Measurements from ENCODE around the gene RBFOX2. TPM values are rescaled to one million over a fixed set of nuclear protein-coding genes. Genes with fewer than 3 reads are reported as not detected.

RBFOX2 gene
- total and polyA plus RNA-seq, 2 of the 8 experiments (the other 6 are each of a cell fraction or from before 2014, with no cell fraction given), result 121 to 122 TPM

GRCh38 chr22:36026741-36027140, 1.9 kb downstream of the RBFOX2 start:
- H2BK20ac ChIP-seq (ENCODE audit: low read length), result no peak overlapping the region
- no peak for FAIRE-seq
- peak overlapping the region; percentile 88 for H3K4me2 ChIP-seq (ENCODE audit: insufficient read depth in 1 of 2, low read depth in 2 of 2, low read length in 2 of 2)
- H4K20me1 ChIP-seq (replicated peaks in 1 of 2; ENCODE audit: control insufficient read depth in 1 of 2, insufficient read depth in 2 of 2, low read length in 2 of 2), result no peaks in the 10 kb centered on the region
- H3K79me2 ChIP-seq (ENCODE audit: control insufficient read depth in 1 of 2, insufficient read depth in 2 of 2, low read length in 2 of 2), result peaks cover 7 to 59% of the 10 kb centered on the region in 2 experiments; a peak in 3 of 4 replicates
- no peak overlapping the region for H2BK12ac ChIP-seq (ENCODE audit: low read depth, low read length)
- H3K36me3 ChIP-seq (ENCODE audit: control insufficient read depth in 2 of 4, insufficient read depth in 4 of 4, low read length in 3 of 4), result no peaks in the 10 kb centered on the region
- H3K9ac ChIP-seq (replicated peaks in 1 of 4; ENCODE audit: extremely low read depth in 1 of 4, low read depth in 3 of 4, low read length in 3 of 4), result peak overlapping the region in 1 of 4 experiments; percentile 19; a peak in 1 of 7 replicates
- H3K23ac ChIP-seq (ENCODE audit: insufficient read length), result no peak overlapping the region
- peaks cover 8% of the 10 kb centered on the region for H3K23me2 ChIP-seq (ENCODE audit: low read depth, low read length)
- H3K4ac ChIP-seq (replicated peaks; ENCODE audit: insufficient read length, low read depth, low read length), result no peak overlapping the region
- peak overlapping the region; percentile 87 to 95 (median 92); a peak in 5 of 8 replicates for H3K4me3 ChIP-seq (ENCODE audit: extremely low read depth in 1 of 4, insufficient read depth in 2 of 4, low read depth in 3 of 4, low read length in 4 of 4)
- no peaks in the 10 kb centered on the region for H3K27me3 ChIP-seq (replicated peaks in 1 of 4; ENCODE audit: control insufficient read depth in 3 of 4, extremely low read depth in 1 of 4, insufficient read depth in 3 of 4, low read length in 3 of 4)
- no peak overlapping the region for H2BK120ac ChIP-seq (replicated peaks; ENCODE audit: low read depth, low read length)
- no peak overlapping the region for H3K18ac ChIP-seq (ENCODE audit: extremely low read depth, low read length)
- no peak overlapping the region for H3K27ac ChIP-seq (ENCODE audit: low read depth, low read length)
- no peak overlapping the region for H4K91ac ChIP-seq (replicated peaks; ENCODE audit: insufficient read length, low read length)
- no peak overlapping the region for H4K5ac ChIP-seq (ENCODE audit: insufficient read length, low read depth, low read length)
- no peak overlapping the region for H2BK5ac ChIP-seq (ENCODE audit: low read depth, low read length)
- H4K8ac ChIP-seq (ENCODE audit: extremely low read depth, insufficient read depth, low read length), result no peak overlapping the region
- ChIA-PET POLR2A (ENCODE audit: partially characterized antibody) (interaction anchor here (1.2 to 3.9 kb wide), 8 partner anchors 10 to 96 kb away, joined by 3 to 44 read pairs (median 4); no protein-coding TSS in a partner anchor), CTCF (ENCODE audit: partially characterized antibody) (interaction anchor here (1.1 to 7.3 kb wide), 6 partner anchors 12 to 115 kb away, joined by 3 to 47 read pairs (median 4); no protein-coding TSS in a partner anchor)
- H2AK5ac ChIP-seq (ENCODE audit: low read depth, low read length), result no peak overlapping the region
- H3K79me1 ChIP-seq (ENCODE audit: low read depth, low read length), result peaks cover under 1% of the 10 kb centered on the region; the same call in 1 of the 2 replicates
- no peak overlapping the region for H3K14ac ChIP-seq (ENCODE audit: insufficient read length)
- H3K4me1 ChIP-seq (replicated peaks in 1 of 4; ENCODE audit: control insufficient read depth in 3 of 4, insufficient read depth in 4 of 4, low read length in 3 of 4), result peaks cover 0 to 9% (median 6%) of the 10 kb centered on the region in 4 experiments; a peak in 5 of 7 replicates
- no peak overlapping the region for H2BK15ac ChIP-seq (ENCODE audit: low read length)
- H3K56ac ChIP-seq (replicated peaks; ENCODE audit: insufficient read length, low read depth, low read length), result no peak overlapping the region
- H3K9me3 ChIP-seq (ENCODE audit: insufficient read depth in 2 of 2, low read depth in 1 of 2, low read length in 1 of 2), result no peaks in the 10 kb centered on the region
- no peak for DNase-seq (ENCODE audit: low read depth in 1 of 2, low spot score in 2 of 2)
- H2AFZ ChIP-seq (ENCODE audit: low read length), result no peak overlapping the region
- TF ChIP-seq GTF2F1 (IDR thresholded peaks at IDR 0.05; ENCODE audit: borderline replicate concordance, low read depth, low read length) (no peak), BACH1 (IDR thresholded peaks at IDR 0.05; ENCODE audit: low read length) (no peak), SP1 (IDR thresholded peaks at IDR 0.05; ENCODE audit: low read depth, low read length) (no peak)

Data from H1 (cell line).